ENCODE data around the gene CXCL10. TPM values are rescaled to one million over a fixed set of nuclear protein-coding genes. Genes with fewer than 3 reads are reported as not detected.

Gene CXCL10
- total and polyA plus RNA-seq, 9 of the 15 experiments (the other 6 are each of a cell fraction or from before 2014, with no cell fraction given) = 0.06 to 0.18 (median 0.08) TPM; not detected in 6

- TF ChIP-seq, protein P1, sequence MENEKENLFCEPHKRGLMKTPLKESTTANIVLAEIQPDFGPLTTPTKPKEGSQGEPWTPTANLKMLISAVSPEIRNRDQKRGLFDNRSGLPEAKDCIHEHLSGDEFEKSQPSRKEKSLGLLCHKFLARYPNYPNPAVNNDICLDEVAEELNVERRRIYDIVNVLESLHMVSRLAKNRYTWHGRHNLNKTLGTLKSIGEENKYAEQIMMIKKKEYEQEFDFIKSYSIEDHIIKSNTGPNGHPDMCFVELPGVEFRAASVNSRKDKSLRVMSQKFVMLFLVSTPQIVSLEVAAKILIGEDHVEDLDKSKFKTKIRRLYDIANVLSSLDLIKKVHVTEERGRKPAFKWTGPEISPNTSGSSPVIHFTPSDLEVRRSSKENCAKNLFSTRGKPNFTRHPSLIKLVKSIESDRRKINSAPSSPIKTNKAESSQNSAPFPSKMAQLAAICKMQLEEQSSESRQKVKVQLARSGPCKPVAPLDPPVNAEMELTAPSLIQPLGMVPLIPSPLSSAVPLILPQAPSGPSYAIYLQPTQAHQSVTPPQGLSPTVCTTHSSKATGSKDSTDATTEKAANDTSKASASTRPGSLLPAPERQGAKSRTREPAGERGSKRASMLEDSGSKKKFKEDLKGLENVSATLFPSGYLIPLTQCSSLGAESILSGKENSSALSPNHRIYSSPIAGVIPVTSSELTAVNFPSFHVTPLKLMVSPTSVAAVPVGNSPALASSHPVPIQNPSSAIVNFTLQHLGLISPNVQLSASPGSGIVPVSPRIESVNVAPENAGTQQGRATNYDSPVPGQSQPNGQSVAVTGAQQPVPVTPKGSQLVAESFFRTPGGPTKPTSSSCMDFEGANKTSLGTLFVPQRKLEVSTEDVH (IDR thresholded peaks at IDR 0.05; ENCODE audit: low read depth, partially characterized antibody) = no peak
- peak; percentile 68; the same call in 1 of the 2 replicates for TF ChIP-seq ZNF644 (tag; IDR thresholded peaks at IDR 0.05; ENCODE audit: low read depth)
- no peak for TF ChIP-seq ZNF146 (CRISPR knock-in tag; IDR thresholded peaks at IDR 0.05; ENCODE audit: unreplicated experiment)
- TF ChIP-seq ZKSCAN8 (CRISPR knock-in tag; IDR thresholded peaks at IDR 0.05) = peak; percentile 66; the same call in 1 of the 2 replicates
- peak; percentile 64 for TF ChIP-seq EP400 (IDR thresholded peaks at IDR 0.05)
- peak; percentile 42 to 53; a peak in 1 of 4 replicates for TF ChIP-seq MNT (conservative IDR thresholded peaks at IDR 0.05)
- TF ChIP-seq ZNF354B (CRISPR knock-in tag; IDR thresholded peaks at IDR 0.05) = no peak
- TF ChIP-seq TEAD4 (IDR thresholded peaks at IDR 0.05; ENCODE audit: low read length) = peak; percentile 49; the same call in 1 of the 2 replicates
- no peak for TF ChIP-seq TEAD4 (CRISPR knock-in tag; IDR thresholded peaks at IDR 0.05; ENCODE audit: borderline replicate concordance)
- TF ChIP-seq, protein P2, sequence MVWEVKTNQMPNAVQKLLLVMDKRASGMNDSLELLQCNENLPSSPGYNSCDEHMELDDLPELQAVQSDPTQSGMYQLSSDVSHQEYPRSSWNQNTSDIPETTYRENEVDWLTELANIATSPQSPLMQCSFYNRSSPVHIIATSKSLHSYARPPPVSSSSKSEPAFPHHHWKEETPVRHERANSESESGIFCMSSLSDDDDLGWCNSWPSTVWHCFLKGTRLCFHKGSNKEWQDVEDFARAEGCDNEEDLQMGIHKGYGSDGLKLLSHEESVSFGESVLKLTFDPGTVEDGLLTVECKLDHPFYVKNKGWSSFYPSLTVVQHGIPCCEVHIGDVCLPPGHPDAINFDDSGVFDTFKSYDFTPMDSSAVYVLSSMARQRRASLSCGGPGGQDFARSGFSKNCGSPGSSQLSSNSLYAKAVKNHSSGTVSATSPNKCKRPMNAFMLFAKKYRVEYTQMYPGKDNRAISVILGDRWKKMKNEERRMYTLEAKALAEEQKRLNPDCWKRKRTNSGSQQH (CRISPR knock-in tag; IDR thresholded peaks at IDR 0.05) = no peak
- peak; percentile 86 for TF ChIP-seq ZSCAN32 (CRISPR knock-in tag; IDR thresholded peaks at IDR 0.05)
- peak; percentile 95 for TF ChIP-seq ZNF589 (CRISPR knock-in tag; IDR thresholded peaks at IDR 0.05; ENCODE audit: low read depth)
- TF ChIP-seq HMG20B (CRISPR knock-in tag; IDR thresholded peaks at IDR 0.05) = 0 out of 2 replicates have a peak, but pooled peaks have one; percentile 27
- TF ChIP-seq ZNF347 (CRISPR knock-in tag; IDR thresholded peaks at IDR 0.05; ENCODE audit: low read depth) = no peak
- TF ChIP-seq TAL1 (IDR thresholded peaks at IDR 0.05) = peak; percentile 52
- TF ChIP-seq DIDO1 (tag; IDR thresholded peaks at IDR 0.05; ENCODE audit: low read depth) = 0 out of 2 replicates have a peak, but pooled peaks have one; percentile 26
These were observed 21.1 kb downstream of the CXCL10 start (continued) for GRCh38 chr4:76002176-76002575.

Measured in K562 (cell line).